Liver (tissue), 9 donors: ENCODE data around the gene ZNF689. TPM values are rescaled to one million over a fixed set of nuclear protein-coding genes. Genes with fewer than 3 reads are reported as not detected.

Source experiments
- DNase-seq: peaks from one replicate; pipeline ENCODE4 v3.0.0-alpha.2; 2017; ENCODE audit warnings: low spot score
- H3K27ac ChIP-seq, 2 donors: one replicate each; pipeline ENCODE4 v1.7.0; 2013; ENCODE audit warnings: inconsistent platforms in 2 of 2, low read length in 2 of 2, control low read depth in 1 of 2, low read depth in 1 of 2, mild to moderate bottlenecking in 1 of 2
- H3K27me3 ChIP-seq, 4 donors: one replicate each; pipeline versions ENCODE4 v1.6.1 to v1.7.0; 2013; ENCODE audit warnings: low read length in 3 of 4, inconsistent platforms in 1 of 4, mild to moderate bottlenecking in 1 of 4, moderate library complexity in 1 of 4; ENCODE audit not compliant: control insufficient read depth in 4 of 4, insufficient read depth in 4 of 4
- H3K36me3 ChIP-seq, 4 donors: one replicate each; pipeline versions ENCODE4 v1.6.1 to v1.7.0; 2013; ENCODE audit warnings: low read length in 3 of 4, mild to moderate bottlenecking in 3 of 4, low read depth in 1 of 4, moderate library complexity in 1 of 4; ENCODE audit not compliant: control insufficient read depth in 4 of 4, insufficient read depth in 3 of 4
- H3K4me1 ChIP-seq, 4 donors: one replicate each; pipeline versions ENCODE4 v1.6.1 to v1.7.0; 2013; ENCODE audit warnings: low read length in 3 of 4, mild to moderate bottlenecking in 3 of 4, moderate library complexity in 1 of 4; ENCODE audit not compliant: control insufficient read depth in 4 of 4, insufficient read depth in 4 of 4
- H3K4me3 ChIP-seq, 3 donors: one replicate each; pipeline versions ENCODE4 v1.6.1 to v1.7.0; 2013; ENCODE audit warnings: low read length in 3 of 3, control low read depth in 1 of 3, low read depth in 1 of 3, mild to moderate bottlenecking in 1 of 3
- H3K9ac ChIP-seq, 2 donors: one replicate each; pipeline ENCODE4 v1.7.0; 2013; ENCODE audit warnings: low read length in 2 of 2, mild to moderate bottlenecking in 2 of 2, moderate library complexity in 2 of 2, control low read depth in 1 of 2, low read depth in 1 of 2
- H3K9me3 ChIP-seq, 4 donors: one replicate each; pipeline versions ENCODE4 v1.6.1 to v1.7.0; 2013; ENCODE audit warnings: low read length in 3 of 4; ENCODE audit not compliant: control insufficient read depth in 4 of 4
- ATF3 ChIP-seq: IDR thresholded peaks from 2 replicates; pipeline ENCODE4 v1.6.1; 2016; ENCODE audit warnings: antibody characterized with exemption
- FOXA1 ChIP-seq: IDR thresholded peaks from 2 replicates; pipeline ENCODE4 v1.6.1; 2016; ENCODE audit warnings: antibody characterized with exemption
- FOXA2 ChIP-seq: IDR thresholded peaks from 2 replicates; pipeline ENCODE4 v1.6.1; 2016; ENCODE audit warnings: antibody characterized with exemption
- GABPA ChIP-seq, 2 donors: IDR thresholded peaks in 1 of 2; conservative IDR thresholded peaks in 1 of 2; 2 replicates each; pipeline ENCODE4 v1.6.1; 2016; ENCODE audit warnings: antibody characterized with exemption in 2 of 2, mild to moderate bottlenecking in 1 of 2, moderate library complexity in 1 of 2
- HNF4A ChIP-seq, 2 donors: conservative IDR thresholded peaks; 2 replicates each; pipeline ENCODE4 v1.6.1; 2016; ENCODE audit warnings: antibody characterized with exemption in 2 of 2, mild to moderate bottlenecking in 2 of 2
- HNF4G ChIP-seq: IDR thresholded peaks from 2 replicates; pipeline ENCODE4 v1.6.1; 2016; ENCODE audit warnings: antibody characterized with exemption
- JUND ChIP-seq, 2 donors: IDR thresholded peaks; 2 replicates each; pipeline ENCODE4 v1.6.1; 2016; ENCODE audit warnings: antibody characterized with exemption in 2 of 2
- NR2F2 ChIP-seq: IDR thresholded peaks from 2 replicates; pipeline ENCODE4 v1.6.1; 2016; ENCODE audit warnings: antibody characterized with exemption
- RXRA ChIP-seq, 2 donors: IDR thresholded peaks; 2 replicates each; pipeline ENCODE4 v1.6.1; 2017 to 2018; ENCODE audit warnings: antibody characterized with exemption in 2 of 2, mild to moderate bottlenecking in 1 of 2
- SP1 ChIP-seq: IDR thresholded peaks from 2 replicates; pipeline ENCODE4 v1.6.1; 2018; ENCODE audit warnings: antibody characterized with exemption, mild to moderate bottlenecking
- TAF1 ChIP-seq: conservative IDR thresholded peaks from 2 replicates; pipeline ENCODE4 v1.6.1; 2016; ENCODE audit warnings: antibody characterized with exemption, mild to moderate bottlenecking
- ZBTB33 ChIP-seq: IDR thresholded peaks from 2 replicates; pipeline ENCODE4 v1.6.1; 2016; ENCODE audit warnings: antibody characterized with exemption
- WGBS: extraction: QIAGEN DNeasy Blood & Tissue Kit; methylation state at CpG from one replicate; pipeline ENCODE4 v1.1.7; 2013; 5-methylcytosine and 5-hydroxymethylcytosine counted together
- polyA plus RNA-seq, 2 donors: library from polyadenylated mRNA; stranded (reverse) in 1 of 2; unstranded in 1 of 2; fragments of 200-250 nt in 1 of 2; fragments of >200 nt in 1 of 2; fragmentation: Nextera tagmentation in 1 of 2; extraction: Ambion mirVana in 1 of 2; gene quantifications; one replicate each; pipeline versions ENCODE4 v1.2.1 to v1.2.3, GENCODE V29; 2013 to 2015
- total RNA-seq, 2 donors: library from RNA; depleted of rRNA; stranded (reverse); fragments of >200 nt; gene quantifications; one replicate each; pipeline ENCODE4 v1.2.3, GENCODE V29; 2014
- TF ChIP-seq, protein P1 (sequence below): IDR thresholded peaks from 2 replicates; pipeline ENCODE4 v1.6.1; 2016; ENCODE audit warnings: antibody characterized with exemption
- TF ChIP-seq, protein P2 (sequence below): fragments of 150-350 bp; IDR thresholded peaks from 2 replicates; pipeline ENCODE4 v1.5.1; 2017; ENCODE audit warnings: improper control_type of control experiment, low read depth, low read length; ENCODE audit not compliant: missing input control
- TF ChIP-seq, protein P3 (sequence below): IDR thresholded peaks from 2 replicates; pipeline ENCODE4 v1.6.1; 2016; ENCODE audit warnings: antibody characterized with exemption, mild to moderate bottlenecking
- donor health status: healthy.
- donor health status: healthy.
- donor health status: healthy.
- donor health status: healthy.
- donor health status: healthy.

Gene ZNF689
- total and polyA plus RNA-seq, 4 donors = 2.6 to 5.8 (median 4.3) TPM

DNA sequence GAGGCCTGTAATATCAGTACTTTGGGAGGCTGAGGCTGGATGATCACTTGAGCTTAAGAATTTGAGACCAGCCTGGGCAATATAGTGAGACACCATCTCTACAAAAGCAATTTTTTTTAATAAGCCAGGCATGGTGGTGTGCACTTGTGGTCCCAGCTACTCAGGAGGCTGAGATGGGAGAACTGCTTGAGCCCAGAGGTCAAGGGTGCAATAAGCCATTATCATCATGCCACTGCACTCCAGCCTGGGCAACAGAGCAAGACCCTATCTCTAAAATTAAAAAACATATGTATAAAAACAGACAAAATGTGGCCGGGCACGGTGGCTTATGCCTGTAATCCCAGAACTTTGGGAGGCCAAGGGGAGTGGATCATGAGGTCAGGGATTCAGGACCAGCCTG lies 21.5 kb downstream of the ZNF689 start:
- Histone ChIP-seq H3K36me3 (no peaks in the 10 kb centered on the region), H3K4me3 (no peak overlapping the region), H3K9me3 (no peaks in the 10 kb centered on the region), H3K9ac (no peak overlapping the region), H3K27me3 (no peaks in the 10 kb centered on the region), H3K27ac (no peak overlapping the region), H3K4me1 (peaks cover 2 to 21% (median 10%) of the 10 kb centered on the region in 4 donors)
- no peak for TF ChIP-seq FOXA1
- TF ChIP-seq, protein P1, sequence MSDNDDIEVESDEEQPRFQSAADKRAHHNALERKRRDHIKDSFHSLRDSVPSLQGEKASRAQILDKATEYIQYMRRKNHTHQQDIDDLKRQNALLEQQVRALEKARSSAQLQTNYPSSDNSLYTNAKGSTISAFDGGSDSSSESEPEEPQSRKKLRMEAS = no peak
- no peak for TF ChIP-seq TAF1
- TF ChIP-seq, protein P2, sequence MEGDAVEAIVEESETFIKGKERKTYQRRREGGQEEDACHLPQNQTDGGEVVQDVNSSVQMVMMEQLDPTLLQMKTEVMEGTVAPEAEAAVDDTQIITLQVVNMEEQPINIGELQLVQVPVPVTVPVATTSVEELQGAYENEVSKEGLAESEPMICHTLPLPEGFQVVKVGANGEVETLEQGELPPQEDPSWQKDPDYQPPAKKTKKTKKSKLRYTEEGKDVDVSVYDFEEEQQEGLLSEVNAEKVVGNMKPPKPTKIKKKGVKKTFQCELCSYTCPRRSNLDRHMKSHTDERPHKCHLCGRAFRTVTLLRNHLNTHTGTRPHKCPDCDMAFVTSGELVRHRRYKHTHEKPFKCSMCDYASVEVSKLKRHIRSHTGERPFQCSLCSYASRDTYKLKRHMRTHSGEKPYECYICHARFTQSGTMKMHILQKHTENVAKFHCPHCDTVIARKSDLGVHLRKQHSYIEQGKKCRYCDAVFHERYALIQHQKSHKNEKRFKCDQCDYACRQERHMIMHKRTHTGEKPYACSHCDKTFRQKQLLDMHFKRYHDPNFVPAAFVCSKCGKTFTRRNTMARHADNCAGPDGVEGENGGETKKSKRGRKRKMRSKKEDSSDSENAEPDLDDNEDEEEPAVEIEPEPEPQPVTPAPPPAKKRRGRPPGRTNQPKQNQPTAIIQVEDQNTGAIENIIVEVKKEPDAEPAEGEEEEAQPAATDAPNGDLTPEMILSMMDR = no peak
- TF ChIP-seq SP1 = no peak
- TF ChIP-seq, protein P3, sequence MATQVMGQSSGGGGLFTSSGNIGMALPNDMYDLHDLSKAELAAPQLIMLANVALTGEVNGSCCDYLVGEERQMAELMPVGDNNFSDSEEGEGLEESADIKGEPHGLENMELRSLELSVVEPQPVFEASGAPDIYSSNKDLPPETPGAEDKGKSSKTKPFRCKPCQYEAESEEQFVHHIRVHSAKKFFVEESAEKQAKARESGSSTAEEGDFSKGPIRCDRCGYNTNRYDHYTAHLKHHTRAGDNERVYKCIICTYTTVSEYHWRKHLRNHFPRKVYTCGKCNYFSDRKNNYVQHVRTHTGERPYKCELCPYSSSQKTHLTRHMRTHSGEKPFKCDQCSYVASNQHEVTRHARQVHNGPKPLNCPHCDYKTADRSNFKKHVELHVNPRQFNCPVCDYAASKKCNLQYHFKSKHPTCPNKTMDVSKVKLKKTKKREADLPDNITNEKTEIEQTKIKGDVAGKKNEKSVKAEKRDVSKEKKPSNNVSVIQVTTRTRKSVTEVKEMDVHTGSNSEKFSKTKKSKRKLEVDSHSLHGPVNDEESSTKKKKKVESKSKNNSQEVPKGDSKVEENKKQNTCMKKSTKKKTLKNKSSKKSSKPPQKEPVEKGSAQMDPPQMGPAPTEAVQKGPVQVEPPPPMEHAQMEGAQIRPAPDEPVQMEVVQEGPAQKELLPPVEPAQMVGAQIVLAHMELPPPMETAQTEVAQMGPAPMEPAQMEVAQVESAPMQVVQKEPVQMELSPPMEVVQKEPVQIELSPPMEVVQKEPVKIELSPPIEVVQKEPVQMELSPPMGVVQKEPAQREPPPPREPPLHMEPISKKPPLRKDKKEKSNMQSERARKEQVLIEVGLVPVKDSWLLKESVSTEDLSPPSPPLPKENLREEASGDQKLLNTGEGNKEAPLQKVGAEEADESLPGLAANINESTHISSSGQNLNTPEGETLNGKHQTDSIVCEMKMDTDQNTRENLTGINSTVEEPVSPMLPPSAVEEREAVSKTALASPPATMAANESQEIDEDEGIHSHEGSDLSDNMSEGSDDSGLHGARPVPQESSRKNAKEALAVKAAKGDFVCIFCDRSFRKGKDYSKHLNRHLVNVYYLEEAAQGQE = no peak
- WGBS = 96% methylated on average over 2 of the region's 2 CpGs
- no peak for DNase-seq

GRCh38 chr16:30585400-30586191 lies 24.6 kb downstream of the ZNF689 start, which contains the start of gene ZNF785:
Gene ZNF785 (minus strand): TSS chr16:30585697. CDS start chr16:30585611, 86 bp downstream.
- H3K4me3 ChIP-seq = peak within 1 kb of the TSS; percentile 73 to 96 (median 86)
- 1% methylated on average over 50 of the region's 50 CpGs for WGBS
- TF ChIP-seq, protein P1 = peak; percentile 100
- TF ChIP-seq TAF1 (no peak), GABPA (IDR thresholded peaks at IDR 0.05 in 1 of 2, conservative IDR thresholded peaks at IDR 0.05 in 1 of 2) (peak; percentile 54 to 86), HNF4G (no peak), FOXA1 (peak; percentile 60), FOXA2 (peak; percentile 38), HNF4A (conservative IDR thresholded peaks at IDR 0.05) (peak; percentile 44 to 52), ATF3 (no peak), ZBTB33 (peak; percentile 85), RXRA (IDR thresholded peaks at IDR 0.05) (peak; percentile 71 to 73), NR2F2 (peak; percentile 82), JUND (IDR thresholded peaks at IDR 0.05) (peak in 1 of 2 donors; percentile 38)
- TF ChIP-seq, protein P3 = peak; percentile 81
- TF ChIP-seq, protein P2 = peak; percentile 32

More at GRCh38 chr16:30585400-30586191, 24.6 kb downstream of the ZNF689 start, which contains the start of gene ZNF785:
- peak; percentile 89 for DNase-seq
- no peaks in the 10 kb centered on the region for H3K27me3 ChIP-seq
- H3K36me3 ChIP-seq = peaks cover 3 to 14% (median 6%) of the 10 kb centered on the region in 4 donors
- H3K9me3 ChIP-seq = no peaks in the 10 kb centered on the region
- peaks cover 2 to 21% (median 10%) of the 10 kb centered on the region in 4 donors for H3K4me1 ChIP-seq
- peak within 1 kb of the TSS; percentile 69 to 72 for H3K9ac ChIP-seq
- H3K27ac ChIP-seq = peak within 1 kb of the TSS; percentile 77 to 80
